ENCODE results near the gene SCN1A. TPM values are rescaled to one million over a fixed set of nuclear protein-coding genes. Genes with fewer than 3 reads are reported as not detected.

The SCN1A gene
- total and polyA plus RNA-seq, 2 experiments from 2014 or later, result 0.08 TPM; not detected in 1

DNA sequence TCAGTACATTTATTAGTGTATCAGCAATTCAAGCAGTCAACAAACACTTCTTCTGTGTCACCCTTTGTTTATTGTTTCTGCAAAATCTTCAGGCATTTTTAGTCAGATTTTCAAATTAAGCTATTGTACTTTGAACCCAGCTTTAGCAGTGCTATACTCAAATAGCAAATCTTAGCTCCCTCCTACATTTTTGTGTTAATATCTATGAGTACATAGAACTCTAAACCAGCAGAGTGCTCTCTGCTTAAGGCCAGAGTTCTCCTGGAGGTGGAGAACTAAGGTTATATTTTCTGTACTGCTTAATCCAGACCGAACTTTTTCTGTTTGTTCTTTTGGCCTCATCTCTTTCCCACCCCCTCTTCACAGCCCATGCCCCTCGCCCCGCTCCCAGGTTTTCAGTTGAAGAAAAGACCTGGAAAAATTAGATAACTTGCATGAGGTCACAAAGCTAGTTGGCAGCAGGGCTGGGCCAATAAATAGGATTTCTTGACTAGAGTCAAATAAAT lies 29.2 kb upstream of the SCN1A start:
- Histone ChIP-seq H3K79me2 (ENCODE audit: insufficient read depth) (no peaks in the 10 kb centered on the region), H3K4me2 (ENCODE audit: unreplicated experiment) (no peak overlapping the region), H3K27me3 (replicated peaks; ENCODE audit: insufficient read depth) (no peaks in the 10 kb centered on the region), H3F3A (ENCODE audit: insufficient read depth) (peaks cover 12% of the 10 kb centered on the region; the same call in 1 of the 2 replicates), H3K4me1 (ENCODE audit: insufficient read depth) (peaks cover 21% of the 10 kb centered on the region), H2AFZ (no peak overlapping the region), H3K36me3 (ENCODE audit: low read depth) (no peaks in the 10 kb centered on the region), H3K9ac (no peak overlapping the region), H4K20me1 (ENCODE audit: insufficient read depth) (no peaks in the 10 kb centered on the region), H3K9me2 (ENCODE audit: insufficient read depth) (no peaks in the 10 kb centered on the region), H3K27ac (no peak overlapping the region), H3K4me3 (no peak overlapping the region), H3K9me3 (ENCODE audit: low read depth) (no peaks in the 10 kb centered on the region)
- no peak for DNase-seq
- TF ChIP-seq EZH2 (IDR thresholded peaks at IDR 0.05; ENCODE audit: insufficient read depth, poor library complexity, severe bottlenecking), result no peak
- no peak for TF ChIP-seq EZH2phosphoT487 (IDR thresholded peaks at IDR 0.05; ENCODE audit: insufficient read depth, low read depth)
- WGBS, 2 experiments (ENCODE audit: low coverage in 1 of 2, low lambda C conversion rate in 2 of 2, missing lambda C conversion rate in 2 of 2), result 80 to 86% methylated on average over 3 of the region's 3 CpGs
- in situ Hi-C loops (cut with MboI), result no loop called here

DNA sequence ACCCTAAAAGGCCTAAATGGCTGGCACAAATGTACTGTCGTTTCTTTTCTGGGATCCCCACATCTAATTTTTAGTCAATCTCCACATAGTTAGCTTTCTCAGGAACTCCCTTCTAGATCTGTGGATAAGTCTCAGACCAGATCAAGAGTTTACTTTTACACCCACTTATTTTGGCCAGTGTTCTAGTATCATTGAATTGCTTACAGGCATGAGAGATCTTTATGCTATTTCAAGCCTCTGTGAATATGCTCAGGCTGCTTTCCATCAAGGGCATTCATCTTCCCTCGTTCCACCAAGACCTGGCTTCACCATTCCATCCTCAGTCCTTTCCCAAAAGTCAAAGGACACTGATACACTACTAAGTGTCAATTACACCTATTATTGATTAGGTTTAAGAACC lies 27.8 kb upstream of the SCN1A start:
- H3K9ac ChIP-seq, result no peak overlapping the region
- no peaks in the 10 kb centered on the region for H4K20me1 ChIP-seq (ENCODE audit: insufficient read depth)
- no peaks in the 10 kb centered on the region for H3K27me3 ChIP-seq (replicated peaks; ENCODE audit: insufficient read depth)
- TF ChIP-seq EZH2 (IDR thresholded peaks at IDR 0.05; ENCODE audit: insufficient read depth, poor library complexity, severe bottlenecking) (no peak), EZH2phosphoT487 (IDR thresholded peaks at IDR 0.05; ENCODE audit: insufficient read depth, low read depth) (no peak)
- in situ Hi-C loops (cut with MboI), result no loop called here
- H3K27ac ChIP-seq, result no peak overlapping the region
- peaks cover 21% of the 10 kb centered on the region for H3K4me1 ChIP-seq (ENCODE audit: insufficient read depth)
- no peak for DNase-seq
- 38 to 44% methylated on average over 2 of the region's 2 CpGs for whole genome bisulfite sequencing, 2 experiments (ENCODE audit: low coverage in 1 of 2, low lambda C conversion rate in 2 of 2, missing lambda C conversion rate in 2 of 2)
- H2AFZ ChIP-seq, result no peak overlapping the region
- no peaks in the 10 kb centered on the region for H3K9me3 ChIP-seq (ENCODE audit: low read depth)
- no peak overlapping the region for H3K4me2 ChIP-seq (ENCODE audit: unreplicated experiment)
- H3K4me3 ChIP-seq, result no peak overlapping the region
- H3K36me3 ChIP-seq (ENCODE audit: low read depth), result no peaks in the 10 kb centered on the region
- no peaks in the 10 kb centered on the region for H3K9me2 ChIP-seq (ENCODE audit: insufficient read depth)
- H3K79me2 ChIP-seq (ENCODE audit: insufficient read depth), result no peaks in the 10 kb centered on the region
- H3F3A ChIP-seq (ENCODE audit: insufficient read depth), result peaks cover 12% of the 10 kb centered on the region; the same call in 1 of the 2 replicates

DNA sequence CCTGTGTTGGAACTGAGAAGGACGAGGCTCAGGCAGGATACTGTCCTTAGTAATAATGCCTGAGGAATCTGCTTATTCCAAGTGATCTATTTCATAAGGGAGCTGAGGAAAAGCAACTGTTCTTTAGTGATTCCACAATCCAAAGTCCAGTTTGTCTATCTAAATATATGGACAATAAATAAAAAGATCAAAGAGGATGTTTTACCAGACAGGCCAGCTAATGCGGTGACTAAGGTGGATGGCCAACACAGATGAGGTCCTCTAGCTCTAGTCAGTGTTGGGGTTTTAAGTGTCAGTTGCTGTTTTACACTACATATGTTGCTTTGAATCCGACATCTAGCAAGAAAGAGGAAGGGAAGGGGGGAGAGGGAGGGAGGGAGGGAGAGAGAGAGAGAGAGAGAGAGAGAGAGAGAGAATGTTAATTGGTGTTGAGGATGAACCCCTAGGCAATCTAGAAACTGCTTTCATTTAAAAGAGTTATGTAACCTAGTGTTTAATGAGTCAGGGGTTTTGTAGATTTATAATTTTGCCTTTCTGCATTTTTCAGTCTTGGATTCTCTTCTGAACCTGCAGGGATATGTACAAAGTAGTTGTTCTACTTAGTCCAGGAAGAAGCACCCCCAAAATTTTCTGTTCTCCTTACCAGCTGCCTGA lies 27.0 kb upstream of the SCN1A start:
- no peak overlapping the region for H2AFZ ChIP-seq
- no peaks in the 10 kb centered on the region for H3K9me2 ChIP-seq (ENCODE audit: insufficient read depth)
- no peaks in the 10 kb centered on the region for H3K79me2 ChIP-seq (ENCODE audit: insufficient read depth)
- no peak overlapping the region for H3K4me2 ChIP-seq (ENCODE audit: unreplicated experiment)
- H3K4me1 ChIP-seq (ENCODE audit: insufficient read depth), result peaks cover 18% of the 10 kb centered on the region
- no peak overlapping the region for H3K4me3 ChIP-seq
- no peaks in the 10 kb centered on the region for H4K20me1 ChIP-seq (ENCODE audit: insufficient read depth)
- DNase-seq, result no peak
- no peaks in the 10 kb centered on the region for H3K9me3 ChIP-seq (ENCODE audit: low read depth)
- no peak for TF ChIP-seq EZH2phosphoT487 (IDR thresholded peaks at IDR 0.05; ENCODE audit: insufficient read depth, low read depth)
- TF ChIP-seq EZH2 (IDR thresholded peaks at IDR 0.05; ENCODE audit: insufficient read depth, poor library complexity, severe bottlenecking), result no peak
- WGBS, 2 experiments (ENCODE audit: low coverage in 1 of 2, low lambda C conversion rate in 2 of 2, missing lambda C conversion rate in 2 of 2), result 25 to 29% methylated on average over 3 of the region's 3 CpGs
- H3F3A ChIP-seq (ENCODE audit: insufficient read depth), result peaks cover 12% of the 10 kb centered on the region; the same call in 1 of the 2 replicates
- in situ Hi-C loops (cut with MboI), result no loop called here
- no peak overlapping the region for H3K27ac ChIP-seq
- H3K27me3 ChIP-seq (replicated peaks; ENCODE audit: insufficient read depth), result no peaks in the 10 kb centered on the region
- no peak overlapping the region for H3K9ac ChIP-seq
- H3K36me3 ChIP-seq (ENCODE audit: low read depth), result no peaks in the 10 kb centered on the region

DNA sequence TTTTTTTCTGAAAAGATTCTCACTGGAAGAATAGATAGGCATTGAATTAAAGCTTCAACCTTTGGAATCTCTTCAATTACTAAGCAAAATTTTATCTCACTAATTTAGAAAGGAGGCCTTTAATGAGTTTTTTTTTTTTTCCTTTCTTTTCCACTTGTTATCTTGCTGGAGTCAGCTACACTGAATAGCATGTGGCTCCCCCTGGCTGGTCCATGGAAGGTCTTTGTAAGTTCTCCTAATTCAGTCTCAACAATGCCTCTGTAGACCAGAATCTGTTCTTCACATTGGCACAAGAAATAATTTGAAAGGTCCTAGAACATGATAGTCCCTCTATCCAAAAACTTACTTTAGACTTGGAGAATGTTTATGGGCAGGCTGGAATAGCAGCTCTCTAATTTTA lies 24.2 kb upstream of the SCN1A start:
- Histone ChIP-seq H3K4me1 (ENCODE audit: insufficient read depth) (no peaks in the 10 kb centered on the region; the same call in 1 of the 2 replicates), H3K9ac (no peak overlapping the region), H3K4me2 (ENCODE audit: unreplicated experiment) (no peak overlapping the region), H3F3A (ENCODE audit: insufficient read depth) (no peaks in the 10 kb centered on the region), H3K27me3 (replicated peaks; ENCODE audit: insufficient read depth) (no peaks in the 10 kb centered on the region), H3K9me3 (ENCODE audit: low read depth) (no peaks in the 10 kb centered on the region), H3K9me2 (ENCODE audit: insufficient read depth) (no peaks in the 10 kb centered on the region), H3K36me3 (ENCODE audit: low read depth) (no peaks in the 10 kb centered on the region), H4K20me1 (ENCODE audit: insufficient read depth) (no peaks in the 10 kb centered on the region), H3K4me3 (no peak overlapping the region), H2AFZ (no peak overlapping the region), H3K79me2 (ENCODE audit: insufficient read depth) (no peaks in the 10 kb centered on the region), H3K27ac (no peak overlapping the region)
- in situ Hi-C loops (cut with MboI), result no loop called here
- DNase-seq, result no peak
- TF ChIP-seq EZH2phosphoT487 (IDR thresholded peaks at IDR 0.05; ENCODE audit: insufficient read depth, low read depth) (no peak), EZH2 (IDR thresholded peaks at IDR 0.05; ENCODE audit: insufficient read depth, poor library complexity, severe bottlenecking) (no peak)
